Measurements from ENCODE around the gene CUL2.
"Not testable (repeated sequence)": the region's sequence is repeated elsewhere in the genome, so short reads cannot be mapped to it uniquely, and the experiment has no call there.

Gene CUL2

GRCh38 chr10:35079763-35080162, 10.4 kb downstream of the CUL2 start:
- DNase-seq (ENCODE audit: low spot score): no peak

- DNase-seq (ENCODE audit: low spot score): no peak
Measured at GRCh38 chr10:35079265-35079664, 10.9 kb downstream of the CUL2 start.

- DNase-seq (ENCODE audit: low spot score): no peak
Measured at GRCh38 chr10:35075228-35075627, 14.9 kb downstream of the CUL2 start.

- DNase-seq (ENCODE audit: low spot score): no peak
Measured at GRCh38 chr10:35074266-35074665, 15.9 kb downstream of the CUL2 start.

GRCh38 chr10:35070521-35070920, 19.6 kb downstream of the CUL2 start:
- no peak for DNase-seq (ENCODE audit: low spot score)

GRCh38 chr10:35063837-35064454, 26.2 kb downstream of the CUL2 start:
- DNase-seq (ENCODE audit: low spot score): no peak

- no peak for DNase-seq (ENCODE audit: low spot score)
Measured at GRCh38 chr10:35059481-35059880, 30.7 kb downstream of the CUL2 start.

- DNase-seq (ENCODE audit: low spot score): no peak
Measured at GRCh38 chr10:35058686-35059085, 31.5 kb downstream of the CUL2 start.

- DNase-seq (ENCODE audit: low spot score): no peak
Measured at GRCh38 chr10:35058134-35058533, 32.0 kb downstream of the CUL2 start.

- no peak for DNase-seq (ENCODE audit: low spot score)
Measured at GRCh38 chr10:35056686-35057085, 33.5 kb downstream of the CUL2 start.

GRCh38 chr10:35056133-35056532, 34.0 kb downstream of the CUL2 start:
- no peak for DNase-seq (ENCODE audit: low spot score)

- DNase-seq (ENCODE audit: low spot score): no peak
Measured at GRCh38 chr10:35050568-35050967, 39.6 kb downstream of the CUL2 start.

GRCh38 chr10:35046074-35046473, 44.1 kb downstream of the CUL2 start:
- DNase-seq (ENCODE audit: low spot score): no peak

GRCh38 chr10:35045275-35045674, 44.9 kb downstream of the CUL2 start:
- DNase-seq (ENCODE audit: low spot score): not testable (repeated sequence)

- DNase-seq (ENCODE audit: low spot score): no peak
Measured at GRCh38 chr10:35043796-35044344, 46.3 kb downstream of the CUL2 start.

GRCh38 chr10:35042783-35043182, 47.4 kb downstream of the CUL2 start:
- DNase-seq (ENCODE audit: low spot score): no peak

GRCh38 chr10:35041502-35041879, 48.6 kb downstream of the CUL2 start:
- no peak for DNase-seq (ENCODE audit: low spot score)

GRCh38 chr10:35040760-35041501, 49.2 kb downstream of the CUL2 start:
- DNase-seq (ENCODE audit: low spot score): no peak

GRCh38 chr10:35037104-35037503, 53.0 kb downstream of the CUL2 start:
- DNase-seq (ENCODE audit: low spot score): no peak

GRCh38 chr10:35035606-35036005, 54.5 kb downstream of the CUL2 start:
- no peak for DNase-seq (ENCODE audit: low spot score)

GRCh38 chr10:35027567-35027966, 62.6 kb downstream of the CUL2 start:
- peak; percentile 12 for DNase-seq (ENCODE audit: low spot score)

GRCh38 chr10:35025916-35026315, 64.2 kb downstream of the CUL2 start:
- no peak for DNase-seq (ENCODE audit: low spot score)

- DNase-seq (ENCODE audit: low spot score): no peak
Measured at GRCh38 chr10:35020481-35020880, 69.7 kb downstream of the CUL2 start.
